Loucy (cell line): ENCODE measurements around the gene ALK.

ENCODE experiments used
- EZH2phosphoT487 ChIP-seq: fragments of 200-600 bp; IDR thresholded peaks from 2 replicates; pipeline ENCODE4 v1.6.1; 2018; ENCODE audit warnings: antibody characterized with exemption, mild to moderate bottlenecking, moderate library complexity, borderline replicate concordance
- TF ChIP-seq, protein P1 (sequence below): fragments of 200-600 bp; sonication (generic); conservative IDR thresholded peaks from 2 replicates; pipeline ENCODE4 v1.5.1; 2014; ENCODE audit warnings: mild to moderate bottlenecking, antibody characterized with exemption, low read length

DNA sequence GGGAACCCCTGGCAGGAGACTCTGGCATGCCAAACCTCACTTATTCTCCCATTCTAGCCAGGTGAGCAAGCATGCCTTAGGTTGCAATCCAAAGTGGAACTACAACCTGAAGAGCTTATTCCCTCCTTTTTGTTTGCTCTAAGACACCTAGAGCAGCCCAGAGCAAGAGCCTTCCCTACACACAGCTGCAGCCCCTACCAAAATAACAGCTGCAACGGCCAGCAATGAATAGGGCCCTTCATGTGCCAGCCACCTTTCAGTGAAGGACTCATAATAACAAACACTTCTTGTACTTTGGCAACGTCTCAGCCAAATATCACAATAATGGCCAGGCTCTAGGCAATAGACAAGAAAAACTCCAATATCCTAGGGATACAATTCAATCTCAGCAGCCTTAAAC is 178.7 kb downstream of the ALK start:
- TF ChIP-seq, protein P1, sequence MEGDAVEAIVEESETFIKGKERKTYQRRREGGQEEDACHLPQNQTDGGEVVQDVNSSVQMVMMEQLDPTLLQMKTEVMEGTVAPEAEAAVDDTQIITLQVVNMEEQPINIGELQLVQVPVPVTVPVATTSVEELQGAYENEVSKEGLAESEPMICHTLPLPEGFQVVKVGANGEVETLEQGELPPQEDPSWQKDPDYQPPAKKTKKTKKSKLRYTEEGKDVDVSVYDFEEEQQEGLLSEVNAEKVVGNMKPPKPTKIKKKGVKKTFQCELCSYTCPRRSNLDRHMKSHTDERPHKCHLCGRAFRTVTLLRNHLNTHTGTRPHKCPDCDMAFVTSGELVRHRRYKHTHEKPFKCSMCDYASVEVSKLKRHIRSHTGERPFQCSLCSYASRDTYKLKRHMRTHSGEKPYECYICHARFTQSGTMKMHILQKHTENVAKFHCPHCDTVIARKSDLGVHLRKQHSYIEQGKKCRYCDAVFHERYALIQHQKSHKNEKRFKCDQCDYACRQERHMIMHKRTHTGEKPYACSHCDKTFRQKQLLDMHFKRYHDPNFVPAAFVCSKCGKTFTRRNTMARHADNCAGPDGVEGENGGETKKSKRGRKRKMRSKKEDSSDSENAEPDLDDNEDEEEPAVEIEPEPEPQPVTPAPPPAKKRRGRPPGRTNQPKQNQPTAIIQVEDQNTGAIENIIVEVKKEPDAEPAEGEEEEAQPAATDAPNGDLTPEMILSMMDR: no peak
- TF ChIP-seq EZH2phosphoT487: no peak
